ENCODE data around the gene HEG1.

Gene HEG1

GRCh38 chr3:124916837-124917409 is 138.9 kb downstream of the HEG1 start:
- Histone ChIP-seq H3K36me3 (ENCODE audit: insufficient read depth, low read length) (no peaks in the 10 kb centered on the region), H3K27me3 (ENCODE audit: control insufficient read depth in 1 of 2, insufficient read depth in 2 of 2, low read length in 2 of 2) (no peaks in the 10 kb centered on the region), H3K9me3 (ENCODE audit: low read length) (no peaks in the 10 kb centered on the region), H3K9ac (ENCODE audit: low read length) (no peak overlapping the region), H3K4me3 (ENCODE audit: low read depth in 1 of 2, low read length in 2 of 2) (no peak overlapping the region), H3K4me1 (ENCODE audit: insufficient read depth, low read length) (no peaks in the 10 kb centered on the region), H3K27ac (ENCODE audit: low read depth, low read length) (no peak overlapping the region)

Data from muscle layer of colon (tissue), 2 donors.